NB4 (cell line): ENCODE data around the gene RNF217.

Source experiments
- MYC ChIP-seq: IDR thresholded peaks from 2 replicates; pipeline ENCODE4 v1.6.1; 2011; ENCODE audit warnings: low read depth, low read length
- POLR2A ChIP-seq: IDR thresholded peaks from 2 replicates; pipeline ENCODE4 v1.6.1; 2011; ENCODE audit warnings: mild to moderate bottlenecking; ENCODE audit not compliant: insufficient read length; ENCODE audit errors: extremely low read depth
- TF ChIP-seq, protein P1 (sequence below): IDR thresholded peaks from one replicate; pipeline ENCODE4 v1.5.1; 2012; ENCODE audit warnings: low read depth, low read length
- TF ChIP-seq, protein P2 (sequence below): IDR thresholded peaks from 2 replicates; pipeline ENCODE4 v1.6.1; 2011; ENCODE audit warnings: low read depth, low read length

DNA sequence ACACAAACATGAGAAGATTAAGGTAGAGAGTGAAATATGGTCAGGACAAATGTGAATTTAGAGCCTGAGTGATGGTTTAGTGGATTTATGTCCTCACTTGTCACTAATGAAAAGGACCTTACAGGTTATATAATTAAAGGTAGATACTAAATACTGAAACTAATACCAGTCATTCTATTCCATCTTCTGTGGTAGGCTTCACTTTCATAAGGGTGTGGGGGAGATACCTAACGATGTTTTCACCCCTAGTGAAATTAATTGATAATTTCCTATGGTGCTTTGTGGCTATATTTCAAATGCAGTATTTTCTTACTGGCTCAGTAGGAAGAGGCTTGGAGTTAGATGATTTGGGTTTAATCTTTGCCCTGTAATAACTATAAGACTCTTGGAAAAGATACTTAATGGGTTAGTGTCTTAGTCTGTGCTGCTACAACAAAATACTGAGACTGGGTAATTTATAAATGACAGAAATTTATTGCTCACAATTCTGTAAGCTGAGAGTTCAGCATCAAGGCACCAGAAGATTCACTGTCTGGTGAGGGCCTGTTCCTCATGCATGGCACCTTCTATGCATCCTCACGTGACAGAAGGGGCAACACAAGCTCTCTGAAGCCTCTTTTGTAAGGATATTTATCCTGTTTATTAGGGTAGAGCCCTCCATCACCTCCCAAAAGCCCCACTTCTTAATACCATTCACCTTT, 21.3 kb downstream of the RNF217 start:
- TF ChIP-seq POLR2A: no peak
- TF ChIP-seq, protein P1, sequence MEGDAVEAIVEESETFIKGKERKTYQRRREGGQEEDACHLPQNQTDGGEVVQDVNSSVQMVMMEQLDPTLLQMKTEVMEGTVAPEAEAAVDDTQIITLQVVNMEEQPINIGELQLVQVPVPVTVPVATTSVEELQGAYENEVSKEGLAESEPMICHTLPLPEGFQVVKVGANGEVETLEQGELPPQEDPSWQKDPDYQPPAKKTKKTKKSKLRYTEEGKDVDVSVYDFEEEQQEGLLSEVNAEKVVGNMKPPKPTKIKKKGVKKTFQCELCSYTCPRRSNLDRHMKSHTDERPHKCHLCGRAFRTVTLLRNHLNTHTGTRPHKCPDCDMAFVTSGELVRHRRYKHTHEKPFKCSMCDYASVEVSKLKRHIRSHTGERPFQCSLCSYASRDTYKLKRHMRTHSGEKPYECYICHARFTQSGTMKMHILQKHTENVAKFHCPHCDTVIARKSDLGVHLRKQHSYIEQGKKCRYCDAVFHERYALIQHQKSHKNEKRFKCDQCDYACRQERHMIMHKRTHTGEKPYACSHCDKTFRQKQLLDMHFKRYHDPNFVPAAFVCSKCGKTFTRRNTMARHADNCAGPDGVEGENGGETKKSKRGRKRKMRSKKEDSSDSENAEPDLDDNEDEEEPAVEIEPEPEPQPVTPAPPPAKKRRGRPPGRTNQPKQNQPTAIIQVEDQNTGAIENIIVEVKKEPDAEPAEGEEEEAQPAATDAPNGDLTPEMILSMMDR: no peak
- TF ChIP-seq, protein P2, sequence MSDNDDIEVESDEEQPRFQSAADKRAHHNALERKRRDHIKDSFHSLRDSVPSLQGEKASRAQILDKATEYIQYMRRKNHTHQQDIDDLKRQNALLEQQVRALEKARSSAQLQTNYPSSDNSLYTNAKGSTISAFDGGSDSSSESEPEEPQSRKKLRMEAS: no peak
- no peak for TF ChIP-seq MYC
